PC-3 (cell line): ENCODE data around the gene ADARB2. TPM values are rescaled to one million over a fixed set of nuclear protein-coding genes. Genes with fewer than 3 reads are reported as not detected.

Experiments
- ATAC-seq: fragments of 200-7000 bp; cut with Tn5 transposase; 2 replicates; pipeline ENCODE4 v1.9.1; 2020; ENCODE audit warnings: mild to moderate bottlenecking, moderate library complexity
- BruUV-seq: library from RNA; stranded (reverse); fragments of 400-500 nt; replicated peaks from 2 replicates; lab custom pipeline; 2021; lab: Mats Ljungman, UMichigan
- CTCF ChIA-PET: fragments of 300-600 bp; sonication (Branson Sonifier 250); formaldehyde crosslinking; loops from one replicate; lab custom pipeline; 2022; ENCODE audit warnings: antibody characterized with exemption; lab: Charles Lee
- POLR2A ChIA-PET: fragments of 300-600 bp; sonication (Branson Sonifier 250); formaldehyde crosslinking; loops from one replicate; lab custom pipeline; 2022; ENCODE audit warnings: antibody characterized with exemption; ENCODE audit not compliant: unreplicated experiment; lab: Charles Lee
- DNase-seq: peaks from one replicate; pipeline ENCODE4 v3.0.0-alpha.2; 2015
- H2AFZ ChIP-seq: fragments of 300-600 bp; sonication (generic); 2 replicates; pipeline ENCODE4 v1.6.0; 2016; ENCODE audit warnings: antibody characterized with exemption, low read length
- H3F3A ChIP-seq: fragments of 300-600 bp; sonication (generic); one replicate; pipeline ENCODE4 v1.6.0; 2017; ENCODE audit warnings: antibody characterized with exemption, low read length, control low read depth, mild to moderate bottlenecking; ENCODE audit not compliant: unreplicated experiment
- H3K27ac ChIP-seq: fragments of 300-600 bp; sonication (generic); 2 replicates; pipeline ENCODE4 v1.5.1; 2016; ENCODE audit warnings: mild to moderate bottlenecking, low read length
- H3K27me3 ChIP-seq: fragments of 300-600 bp; sonication (generic); 2 replicates; pipeline ENCODE4 v1.6.1; 2016; ENCODE audit warnings: low read length, mixed read lengths
- H3K36me3 ChIP-seq: fragments of 300-600 bp; sonication (generic); 2 replicates; pipeline ENCODE4 v1.6.1; 2016; ENCODE audit warnings: low read depth, mixed run types, low read length, mixed read lengths
- H3K4me1 ChIP-seq: fragments of 300-600 bp; sonication (generic); 2 replicates; pipeline ENCODE4 v1.5.1; 2016; ENCODE audit warnings: low read length; ENCODE audit not compliant: insufficient read depth
- H3K4me2 ChIP-seq: fragments of 300-600 bp; sonication (generic); 2 replicates; pipeline ENCODE4 v1.6.0; 2016; ENCODE audit warnings: low read length
- H3K4me3 ChIP-seq: fragments of 300-600 bp; sonication (generic); 2 replicates; pipeline ENCODE4 v1.5.1; 2016; ENCODE audit warnings: mild to moderate bottlenecking, low read length, mixed read lengths
- H3K79me2 ChIP-seq: fragments of 300-600 bp; sonication (generic); 2 replicates; pipeline ENCODE4 v1.6.1; 2017; ENCODE audit warnings: low read length, mixed read lengths
- H3K9ac ChIP-seq: fragments of 300-600 bp; sonication (generic); 2 replicates; pipeline ENCODE4 v1.6.0; 2016; ENCODE audit warnings: mild to moderate bottlenecking, low read length
- H3K9me2 ChIP-seq: fragments of 300-600 bp; sonication (generic); replicated peaks from 2 replicates; pipeline ENCODE4 v1.6.1; 2016; ENCODE audit warnings: mixed run types, low read length, mixed read lengths
- H3K9me3 ChIP-seq: fragments of 300-600 bp; sonication (generic); 2 replicates; pipeline ENCODE4 v1.6.1; 2016; ENCODE audit warnings: low read length, mixed read lengths
- H4K20me1 ChIP-seq: fragments of 300-600 bp; sonication (generic); 2 replicates; pipeline ENCODE4 v1.6.1; 2016; ENCODE audit warnings: low read length, mixed read lengths
- CTCF ChIP-seq: fragments of 300-600 bp; sonication (generic); conservative IDR thresholded peaks from 2 replicates; pipeline ENCODE4 v1.5.1; 2017; ENCODE audit warnings: antibody characterized with exemption, low read depth, mild to moderate bottlenecking, low read length
- EZH2 ChIP-seq: fragments of 300-600 bp; sonication (generic); IDR thresholded peaks from one replicate; pipeline ENCODE4 v1.6.1; 2017; ENCODE audit warnings: antibody characterized with exemption, mild to moderate bottlenecking, low read length; ENCODE audit not compliant: unreplicated experiment
- EZH2phosphoT487 ChIP-seq: fragments of 300-600 bp; sonication (generic); IDR thresholded peaks from 2 replicates; pipeline ENCODE4 v1.6.1; 2018; ENCODE audit warnings: mild to moderate bottlenecking, antibody characterized with exemption, low read length, borderline replicate concordance
- intact Hi-C: fragments of 100-400 bp; cut with micrococcal nuclease; formaldehyde crosslinking; loops from 2 replicates; pipeline ENCODE4 v1.9.0; 2023
- total RNA-seq: library from RNA; depleted of rRNA; stranded (reverse); fragments of >200 nt; gene quantifications from 2 replicates; pipeline ENCODE4 v1.2.3, GENCODE V29; 2014

The ADARB2 gene
- total RNA-seq, 1 experiment from 2014 or later: not detected

DNA sequence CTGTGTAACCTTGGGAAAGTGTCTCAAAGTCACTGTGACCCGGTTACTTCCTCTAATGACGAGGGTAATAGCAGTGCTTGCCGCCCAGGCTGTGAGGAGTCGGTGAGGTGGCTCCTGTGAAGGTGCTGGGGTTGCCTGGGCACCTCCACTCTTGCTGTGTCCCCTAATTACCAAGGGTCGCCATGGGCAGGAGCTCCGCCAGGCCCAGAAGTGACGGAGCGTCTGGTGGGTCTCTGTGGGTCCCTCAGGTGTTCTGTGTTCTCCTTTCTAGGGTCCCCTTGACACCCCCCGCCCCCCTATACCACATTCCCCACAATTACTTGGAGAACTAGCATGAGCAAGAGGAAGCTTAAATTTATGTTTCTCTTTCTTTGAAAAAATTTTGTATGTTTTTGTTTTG, 519.7 kb downstream of the ADARB2 start:
- ATAC-seq (no peak), DNase-seq (no peak)
- H2AFZ ChIP-seq: no peak overlapping the region
- H3K9ac ChIP-seq: no peak overlapping the region
- no peaks in the 10 kb centered on the region for H3K9me3 ChIP-seq
- ChIA-PET CTCF (no interaction called here), POLR2A (no interaction called here)
- no peaks in the 10 kb centered on the region for H3K27me3 ChIP-seq
- intact Hi-C loops: no loop called here
- no peak overlapping the region for H3K4me3 ChIP-seq
- no peaks in the 10 kb centered on the region for H3K9me2 ChIP-seq
- no TSS peak for BruUV-seq
- no peaks in the 10 kb centered on the region for H3F3A ChIP-seq
- no peaks in the 10 kb centered on the region for H3K79me2 ChIP-seq
- H4K20me1 ChIP-seq: no peaks in the 10 kb centered on the region
- H3K36me3 ChIP-seq: no peaks in the 10 kb centered on the region
- H3K27ac ChIP-seq: no peak overlapping the region
- TF ChIP-seq EZH2phosphoT487 (no peak), EZH2 (no peak), CTCF (no peak)
- no peaks in the 10 kb centered on the region for H3K4me1 ChIP-seq
- H3K4me2 ChIP-seq: no peak overlapping the region

GRCh38 chr10:1217237-1217587, 520.1 kb downstream of the ADARB2 start:
- no peak for DNase-seq
- Histone ChIP-seq H3K9ac (no peak overlapping the region), H3K4me3 (no peak overlapping the region), H4K20me1 (no peaks in the 10 kb centered on the region), H3K27me3 (no peaks in the 10 kb centered on the region), H3K4me1 (no peaks in the 10 kb centered on the region), H3K27ac (no peak overlapping the region), H3K9me3 (no peaks in the 10 kb centered on the region), H3K9me2 (no peaks in the 10 kb centered on the region), H3K4me2 (no peak overlapping the region), H2AFZ (no peak overlapping the region), H3K79me2 (no peaks in the 10 kb centered on the region), H3K36me3 (no peaks in the 10 kb centered on the region), H3F3A (no peaks in the 10 kb centered on the region)
- TF ChIP-seq EZH2 (no peak), CTCF (no peak), EZH2phosphoT487 (no peak)
- intact Hi-C loops: no loop called here
- ChIA-PET CTCF (no interaction called here), POLR2A (no interaction called here)
- ATAC-seq: no peak
- BruUV-seq: no TSS peak

GRCh38 chr10:1216574-1217236, 520.6 kb downstream of the ADARB2 start:
- H3K9me2 ChIP-seq: no peaks in the 10 kb centered on the region
- H3K4me3 ChIP-seq: no peak overlapping the region
- no TSS peak for BruUV-seq
- no peaks in the 10 kb centered on the region for H4K20me1 ChIP-seq
- H3F3A ChIP-seq: no peaks in the 10 kb centered on the region
- ChIA-PET CTCF (no interaction called here), POLR2A (no interaction called here)
- no peaks in the 10 kb centered on the region for H3K36me3 ChIP-seq
- H3K79me2 ChIP-seq: no peaks in the 10 kb centered on the region
- H3K27me3 ChIP-seq: no peaks in the 10 kb centered on the region
- TF ChIP-seq CTCF (no peak), EZH2phosphoT487 (no peak), EZH2 (no peak)
- DNase-seq (no peak), ATAC-seq (no peak)
- H3K4me2 ChIP-seq: no peak overlapping the region
- no peak overlapping the region for H3K9ac ChIP-seq
- H3K9me3 ChIP-seq: no peaks in the 10 kb centered on the region
- intact Hi-C loops: no loop called here
- no peaks in the 10 kb centered on the region for H3K4me1 ChIP-seq
- no peak overlapping the region for H3K27ac ChIP-seq
- no peak overlapping the region for H2AFZ ChIP-seq
